ENCODE results near the gene CERT1. TPM values are rescaled to one million over a fixed set of nuclear protein-coding genes. Genes with fewer than 3 reads are reported as not detected.
A peak's percentile ranks its signal among the peaks of the same experiment; 100 is the strongest.

CERT1 gene
- total RNA-seq, 1 donor from 2014 or later: 43.7 TPM

- no peak for DNase-seq (ENCODE audit: low spot score)
- Mint-ChIP-seq H3K36me3 (ENCODE audit: low read depth) (peaks cover 82% of the 10 kb centered on the region), H3K27me3 (ENCODE audit: low read depth) (no peaks in the 10 kb centered on the region), H3K4me1 (ENCODE audit: low read depth) (peaks cover 42% of the 10 kb centered on the region), H3K27ac (peak overlapping the region; percentile 80), H3K9me3 (no peaks in the 10 kb centered on the region), H3K4me3 (ENCODE audit: low read depth) (peak overlapping the region; percentile 30)
- intact Hi-C loops (cut with micrococcal nuclease): loop anchor here (1.0 to 5.0 kb wide), 6 partner anchors 14 to 318 kb away; partner anchors contain the start of genes ANKRD31 and HMGCR
Measured at GRCh38 chr5:75351139-75351926, 160.1 kb downstream of the CERT1 start.

- Mint-ChIP-seq H3K4me3 (ENCODE audit: low read depth) (no peak overlapping the region), H3K27ac (no peak overlapping the region), H3K9me3 (no peaks in the 10 kb centered on the region), H3K4me1 (ENCODE audit: low read depth) (peaks cover 48% of the 10 kb centered on the region), H3K27me3 (ENCODE audit: low read depth) (no peaks in the 10 kb centered on the region), H3K36me3 (ENCODE audit: low read depth) (peaks cover 83% of the 10 kb centered on the region)
- no peak for DNase-seq (ENCODE audit: low spot score)
- intact Hi-C loops (cut with micrococcal nuclease): loop anchor here (5.0 kb wide), 1 partner anchor 112 kb away; the partner anchor contains the start of gene ANKRD31
Measured at GRCh38 chr5:75349663-75350062, 161.8 kb downstream of the CERT1 start.

GRCh38 chr5:75348241-75348640, 163.2 kb downstream of the CERT1 start:
- Mint-ChIP-seq H3K4me3 (ENCODE audit: low read depth) (no peak overlapping the region), H3K36me3 (ENCODE audit: low read depth) (peaks cover 81% of the 10 kb centered on the region), H3K4me1 (ENCODE audit: low read depth) (peaks cover 48% of the 10 kb centered on the region), H3K27me3 (ENCODE audit: low read depth) (no peaks in the 10 kb centered on the region), H3K27ac (peak overlapping the region; percentile 4), H3K9me3 (no peaks in the 10 kb centered on the region)
- DNase-seq (ENCODE audit: low spot score): no peak
- intact Hi-C loops (cut with micrococcal nuclease): no loop called here

- Mint-ChIP-seq H3K4me1 (ENCODE audit: low read depth) (peaks cover 45% of the 10 kb centered on the region), H3K27ac (no peak overlapping the region), H3K4me3 (ENCODE audit: low read depth) (no peak overlapping the region), H3K36me3 (ENCODE audit: low read depth) (peaks cover 70% of the 10 kb centered on the region), H3K9me3 (no peaks in the 10 kb centered on the region), H3K27me3 (ENCODE audit: low read depth) (no peaks in the 10 kb centered on the region)
- DNase-seq (ENCODE audit: low spot score): no peak
- intact Hi-C loops (cut with micrococcal nuclease): no loop called here
Measured at GRCh38 chr5:75342836-75343235, 168.6 kb downstream of the CERT1 start.

- Mint-ChIP-seq H3K4me3 (ENCODE audit: low read depth) (no peak overlapping the region), H3K27ac (no peak overlapping the region), H3K4me1 (ENCODE audit: low read depth) (peaks cover 44% of the 10 kb centered on the region), H3K9me3 (no peaks in the 10 kb centered on the region), H3K27me3 (ENCODE audit: low read depth) (no peaks in the 10 kb centered on the region), H3K36me3 (ENCODE audit: low read depth) (peaks cover 66% of the 10 kb centered on the region)
- no peak for DNase-seq (ENCODE audit: low spot score)
- intact Hi-C loops (cut with micrococcal nuclease): no loop called here
Measured at GRCh38 chr5:75341934-75342333, 169.5 kb downstream of the CERT1 start.

- Mint-ChIP-seq H3K4me3 (ENCODE audit: low read depth) (peak overlapping the region; percentile 38), H3K9me3 (no peaks in the 10 kb centered on the region), H3K27me3 (ENCODE audit: low read depth) (no peaks in the 10 kb centered on the region), H3K4me1 (ENCODE audit: low read depth) (peaks cover 43% of the 10 kb centered on the region), H3K36me3 (ENCODE audit: low read depth) (peaks cover 58% of the 10 kb centered on the region), H3K27ac (no peak overlapping the region)
- intact Hi-C loops (cut with micrococcal nuclease): no loop called here
- DNase-seq (ENCODE audit: low spot score): no peak
Measured at GRCh38 chr5:75340714-75341478, 170.5 kb downstream of the CERT1 start.

GRCh38 chr5:75338408-75338807, 173.0 kb downstream of the CERT1 start:
- no peak for DNase-seq (ENCODE audit: low spot score)
- intact Hi-C loops (cut with micrococcal nuclease): loop anchor here (5.0 kb wide), 2 partner anchors 401 to 1064 kb away; partner anchors contain the start of gene IQGAP2
- Mint-ChIP-seq H3K36me3 (ENCODE audit: low read depth) (peaks cover 41% of the 10 kb centered on the region), H3K4me3 (ENCODE audit: low read depth) (no peak overlapping the region), H3K27ac (peak overlapping the region; percentile 39), H3K4me1 (ENCODE audit: low read depth) (peaks cover 38% of the 10 kb centered on the region), H3K9me3 (no peaks in the 10 kb centered on the region), H3K27me3 (ENCODE audit: low read depth) (no peaks in the 10 kb centered on the region)

- no peak overlapping the region for H3K27ac Mint-ChIP-seq
- peak; percentile 35 for DNase-seq (ENCODE audit: low spot score)
- intact Hi-C loops (cut with micrococcal nuclease): loop anchor here (1.0 to 5.0 kb wide), 8 partner anchors 14 to 1065 kb away; partner anchors contain the start of genes GCNT4, IQGAP2 and POC5
- peaks cover 39% of the 10 kb centered on the region for H3K36me3 Mint-ChIP-seq (ENCODE audit: low read depth)
- no peaks in the 10 kb centered on the region for H3K27me3 Mint-ChIP-seq (ENCODE audit: low read depth)
- H3K4me1 Mint-ChIP-seq (ENCODE audit: low read depth): peaks cover 38% of the 10 kb centered on the region
- H3K9me3 Mint-ChIP-seq: no peaks in the 10 kb centered on the region
- no peak overlapping the region for H3K4me3 Mint-ChIP-seq (ENCODE audit: low read depth)
Measured at GRCh38 chr5:75337366-75338021, 173.9 kb downstream of the CERT1 start.

GRCh38 chr5:75336615-75337336, 174.7 kb downstream of the CERT1 start, which contains the start of gene HMGCR:
HMGCR (plus strand) TSS chr5:75337220; CDS start chr5:75342606, 5,386 bp downstream.
- DNase-seq (ENCODE audit: low spot score): peak; percentile 97
- peaks cover 33% of the 10 kb centered on the region for H3K4me1 Mint-ChIP-seq (ENCODE audit: low read depth)
- peaks cover 34% of the 10 kb centered on the region for H3K36me3 Mint-ChIP-seq (ENCODE audit: low read depth)
- no peaks in the 10 kb centered on the region for H3K27me3 Mint-ChIP-seq (ENCODE audit: low read depth)
- H3K27ac Mint-ChIP-seq: no peak within 1 kb of the TSS
- no peak within 1 kb of the TSS for H3K4me3 Mint-ChIP-seq (ENCODE audit: low read depth)
- intact Hi-C loops (cut with micrococcal nuclease): loop anchor here (1.0 to 5.0 kb wide), 11 partner anchors 11 to 1066 kb away; partner anchors contain the start of genes CERT1, GCNT4, IQGAP2 and POC5
- H3K9me3 Mint-ChIP-seq: no peaks in the 10 kb centered on the region

- no peak for DNase-seq (ENCODE audit: low spot score)
- peaks cover 26% of the 10 kb centered on the region for H3K4me1 Mint-ChIP-seq (ENCODE audit: low read depth)
- no peak overlapping the region for H3K4me3 Mint-ChIP-seq (ENCODE audit: low read depth)
- H3K27me3 Mint-ChIP-seq (ENCODE audit: low read depth): no peaks in the 10 kb centered on the region
- peaks cover 29% of the 10 kb centered on the region for H3K36me3 Mint-ChIP-seq (ENCODE audit: low read depth)
- intact Hi-C loops (cut with micrococcal nuclease): loop anchor here (1.0 to 5.0 kb wide), 10 partner anchors 11 to 1066 kb away; partner anchors contain the start of genes CERT1, GCNT4, IQGAP2 and POC5
- H3K27ac Mint-ChIP-seq: no peak overlapping the region
- H3K9me3 Mint-ChIP-seq: no peaks in the 10 kb centered on the region
Measured at GRCh38 chr5:75335952-75336614, 175.3 kb downstream of the CERT1 start.

- Mint-ChIP-seq H3K9me3 (no peaks in the 10 kb centered on the region), H3K36me3 (ENCODE audit: low read depth) (peaks cover 23% of the 10 kb centered on the region), H3K4me1 (ENCODE audit: low read depth) (peaks cover 22% of the 10 kb centered on the region), H3K4me3 (ENCODE audit: low read depth) (no peak overlapping the region), H3K27me3 (ENCODE audit: low read depth) (no peaks in the 10 kb centered on the region), H3K27ac (no peak overlapping the region)
- no peak for DNase-seq (ENCODE audit: low spot score)
- intact Hi-C loops (cut with micrococcal nuclease): loop anchor here (5.0 kb wide), 2 partner anchors 398 to 1067 kb away; partner anchors contain the start of gene IQGAP2
Measured at GRCh38 chr5:75335486-75335885, 175.9 kb downstream of the CERT1 start.
